ENCODE results near the gene ATL2. TPM values are rescaled to one million over a fixed set of nuclear protein-coding genes. Genes with fewer than 3 reads are reported as not detected.
A peak's percentile ranks its signal among the peaks of the same experiment; 100 is the strongest.

Gene ATL2
- total RNA-seq, 4 donors from 2014 or later, result 60.1 to 130 (median 108) TPM

DNA sequence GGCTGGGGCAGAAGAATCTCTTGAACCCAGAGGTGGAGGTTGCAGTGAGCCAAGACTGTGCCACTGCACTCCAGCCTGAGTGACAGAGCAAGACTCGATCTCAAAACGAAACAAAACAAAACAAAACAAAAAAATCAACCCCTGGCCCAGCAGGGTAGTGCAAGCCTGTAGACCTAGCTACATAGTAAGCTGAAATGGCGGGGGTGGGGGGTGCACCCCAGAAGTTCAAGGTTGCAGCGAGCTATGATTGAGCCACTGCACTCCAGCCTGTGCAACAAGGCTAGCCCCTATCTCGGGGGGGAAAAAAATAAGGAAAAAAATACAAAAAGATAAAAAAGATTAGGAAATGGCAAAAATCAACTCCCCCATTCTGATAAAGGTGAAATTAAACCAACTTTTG lies 6.4 kb downstream of the ATL2 start:
- in situ Hi-C loops (cut with MboI; ENCODE audit: low sequenced_read_pairs in 4 of 4), result no loop called here
- Histone ChIP-seq H3K9me3 (no peaks in the 10 kb centered on the region), H3K4me3 (no peak overlapping the region), H3K27ac (no peak overlapping the region), H3K27me3 (no peaks in the 10 kb centered on the region), H3K4me1 (peaks cover 44 to 62% of the 10 kb centered on the region in 2 donors), H3K36me3 (no peaks in the 10 kb centered on the region)
- ATAC-seq (no peak), DNase-seq (no peak)
- TF ChIP-seq, protein P1, sequence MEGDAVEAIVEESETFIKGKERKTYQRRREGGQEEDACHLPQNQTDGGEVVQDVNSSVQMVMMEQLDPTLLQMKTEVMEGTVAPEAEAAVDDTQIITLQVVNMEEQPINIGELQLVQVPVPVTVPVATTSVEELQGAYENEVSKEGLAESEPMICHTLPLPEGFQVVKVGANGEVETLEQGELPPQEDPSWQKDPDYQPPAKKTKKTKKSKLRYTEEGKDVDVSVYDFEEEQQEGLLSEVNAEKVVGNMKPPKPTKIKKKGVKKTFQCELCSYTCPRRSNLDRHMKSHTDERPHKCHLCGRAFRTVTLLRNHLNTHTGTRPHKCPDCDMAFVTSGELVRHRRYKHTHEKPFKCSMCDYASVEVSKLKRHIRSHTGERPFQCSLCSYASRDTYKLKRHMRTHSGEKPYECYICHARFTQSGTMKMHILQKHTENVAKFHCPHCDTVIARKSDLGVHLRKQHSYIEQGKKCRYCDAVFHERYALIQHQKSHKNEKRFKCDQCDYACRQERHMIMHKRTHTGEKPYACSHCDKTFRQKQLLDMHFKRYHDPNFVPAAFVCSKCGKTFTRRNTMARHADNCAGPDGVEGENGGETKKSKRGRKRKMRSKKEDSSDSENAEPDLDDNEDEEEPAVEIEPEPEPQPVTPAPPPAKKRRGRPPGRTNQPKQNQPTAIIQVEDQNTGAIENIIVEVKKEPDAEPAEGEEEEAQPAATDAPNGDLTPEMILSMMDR (IDR thresholded peaks at IDR 0.05 in 4 of 5, conservative IDR thresholded peaks at IDR 0.05 in 1 of 5), result no peak
- TF ChIP-seq POLR2A (IDR thresholded peaks at IDR 0.05), result no peak
- intact Hi-C loops (cut with DNase I; ENCODE audit: low total_unique reads), result no loop called here

- TF ChIP-seq, protein P1 (IDR thresholded peaks at IDR 0.05 in 4 of 5, conservative IDR thresholded peaks at IDR 0.05 in 1 of 5), result no peak
- no peak for TF ChIP-seq POLR2A (IDR thresholded peaks at IDR 0.05)
- no peak for ATAC-seq
- in situ Hi-C loops (cut with MboI; ENCODE audit: low sequenced_read_pairs in 4 of 4) (no loop called here), intact Hi-C loops (cut with DNase I; ENCODE audit: low total_unique reads) (no loop called here)
- Histone ChIP-seq H3K27ac (peak overlapping the region in 1 of 4 donors; percentile 1), H3K36me3 (no peaks in the 10 kb centered on the region), H3K4me3 (no peak overlapping the region), H3K9me3 (no peaks in the 10 kb centered on the region), H3K27me3 (no peaks in the 10 kb centered on the region), H3K4me1 (peaks cover 43 to 49% of the 10 kb centered on the region in 2 donors)
- no peak for DNase-seq
These were observed 14.8 kb downstream of the ATL2 start for GRCh38 chr2:38362232-38362631.

GRCh38 chr2:38360177-38360576 lies 16.9 kb downstream of the ATL2 start:
- TF ChIP-seq, protein P1 (IDR thresholded peaks at IDR 0.05 in 4 of 5, conservative IDR thresholded peaks at IDR 0.05 in 1 of 5), result no peak
- TF ChIP-seq POLR2A (IDR thresholded peaks at IDR 0.05), result no peak
- Histone ChIP-seq H3K4me1 (peaks cover 30 to 32% of the 10 kb centered on the region in 2 donors), H3K27ac (no peak overlapping the region), H3K36me3 (no peaks in the 10 kb centered on the region), H3K9me3 (no peaks in the 10 kb centered on the region), H3K27me3 (no peaks in the 10 kb centered on the region), H3K4me3 (no peak overlapping the region)
- no peak for ATAC-seq
- no peak for DNase-seq
- in situ Hi-C loops (cut with MboI; ENCODE audit: low sequenced_read_pairs in 4 of 4), result no loop called here
- intact Hi-C loops (cut with DNase I; ENCODE audit: low total_unique reads), result no loop called here

DNA sequence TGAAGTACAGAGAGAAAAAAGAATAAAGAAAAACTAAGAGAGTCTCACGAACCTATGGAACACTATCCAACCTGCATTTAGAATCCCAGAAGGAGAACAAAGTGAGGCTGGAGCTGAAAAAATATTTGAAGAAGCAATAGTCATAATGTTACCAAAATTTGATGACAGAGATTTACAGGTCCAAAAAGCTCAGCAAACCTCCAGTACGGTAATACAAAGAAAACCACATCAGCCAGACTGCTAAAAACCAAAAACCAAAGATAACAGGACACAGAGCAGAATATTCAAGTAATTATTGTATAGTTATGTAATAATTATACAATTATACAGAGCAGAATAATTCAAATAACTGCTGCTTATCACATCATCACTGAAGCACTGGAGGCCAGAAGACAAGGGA lies 23.7 kb downstream of the ATL2 start:
- DNase-seq (no peak), ATAC-seq (no peak)
- TF ChIP-seq, protein P1 (IDR thresholded peaks at IDR 0.05 in 4 of 5, conservative IDR thresholded peaks at IDR 0.05 in 1 of 5), result no peak
- no peak for TF ChIP-seq POLR2A (IDR thresholded peaks at IDR 0.05)
- Histone ChIP-seq H3K27me3 (no peaks in the 10 kb centered on the region), H3K4me3 (no peak overlapping the region), H3K27ac (peak overlapping the region in 1 of 4 donors; percentile 59), H3K4me1 (peaks cover 21 to 34% of the 10 kb centered on the region in 2 donors), H3K9me3 (no peaks in the 10 kb centered on the region), H3K36me3 (no peaks in the 10 kb centered on the region)
- intact Hi-C loops (cut with DNase I; ENCODE audit: low total_unique reads), result no loop called here
- in situ Hi-C loops (cut with MboI; ENCODE audit: low sequenced_read_pairs in 4 of 4), result no loop called here

GRCh38 chr2:38352336-38352735 lies 24.7 kb downstream of the ATL2 start:
- ATAC-seq (peak; percentile 54 to 84), DNase-seq (no peak)
- Histone ChIP-seq H3K27ac (peak overlapping the region in 3 of 4 donors; percentile 1 to 59 (median 47)), H3K9me3 (no peaks in the 10 kb centered on the region), H3K4me1 (peaks cover 21 to 34% of the 10 kb centered on the region in 2 donors), H3K27me3 (no peaks in the 10 kb centered on the region), H3K4me3 (no peak overlapping the region), H3K36me3 (no peaks in the 10 kb centered on the region)
- TF ChIP-seq, protein P1 (IDR thresholded peaks at IDR 0.05 in 4 of 5, conservative IDR thresholded peaks at IDR 0.05 in 1 of 5), result no peak
- no peak for TF ChIP-seq POLR2A (IDR thresholded peaks at IDR 0.05)
- intact Hi-C loops (cut with DNase I; ENCODE audit: low total_unique reads) (no loop called here), in situ Hi-C loops (cut with MboI; ENCODE audit: low sequenced_read_pairs in 4 of 4) (no loop called here)

Measured in gastrocnemius medialis (tissue), 4 donors.